AG08395 (cell line): Measurements from ENCODE around the gene SOX5.
"Not testable (repeated sequence)": the region's sequence is repeated elsewhere in the genome, so short reads cannot be mapped to it uniquely, and the experiment has no call there.

Experiments
- DNase-seq: peaks from one replicate; pipeline ENCODE4 v3.0.0; 2012; ENCODE audit warnings: mixed read lengths, low spot score

The SOX5 gene

DNA sequence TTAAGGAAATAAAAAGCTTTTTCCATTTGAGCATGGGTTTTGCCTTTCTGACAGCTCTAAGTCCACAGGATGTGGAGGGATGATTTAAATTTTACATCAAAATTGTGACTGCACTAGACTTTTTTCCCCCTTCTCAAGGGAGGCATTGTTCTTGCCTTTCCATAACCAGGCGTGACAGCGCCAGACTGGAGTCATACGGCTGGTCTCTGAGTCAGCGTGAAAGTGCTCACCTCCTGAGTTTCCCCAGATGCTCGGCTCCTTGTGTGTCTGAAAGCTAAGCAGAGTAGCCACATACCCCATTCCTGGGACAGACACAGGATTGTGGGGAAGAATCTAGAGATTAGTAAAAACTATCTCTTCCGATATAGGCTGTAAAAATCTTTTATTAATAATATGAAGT lies 43.1 kb downstream of the SOX5 start:
- no peak for DNase-seq

- no peak for DNase-seq
Observed at GRCh38 chr12:23899434-23899833, 50.0 kb downstream of the SOX5 start.

- DNase-seq: no peak
Observed at GRCh38 chr12:23898121-23898520, 51.3 kb downstream of the SOX5 start.

DNA sequence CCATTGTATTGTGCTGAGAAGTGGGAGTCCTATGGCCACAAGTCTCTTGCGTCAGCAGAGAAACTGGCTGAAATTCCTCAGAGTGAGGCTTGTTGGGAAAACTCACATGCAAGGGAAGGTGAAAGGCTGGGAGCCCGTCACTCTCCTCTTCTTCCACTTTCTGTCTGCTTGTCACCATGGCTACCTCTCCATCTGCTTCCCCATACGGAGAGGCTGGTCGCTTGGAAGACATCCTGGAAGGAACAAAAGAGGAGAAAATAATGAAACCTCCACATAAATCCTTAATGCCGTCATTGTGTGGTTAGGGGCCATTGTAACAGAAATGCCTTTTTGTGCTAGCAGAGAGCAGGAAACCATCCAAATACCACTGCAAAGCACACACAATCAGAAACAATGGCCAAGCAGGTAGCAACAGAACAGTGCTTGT lies 53.7 kb downstream of the SOX5 start:
- no peak for DNase-seq

- no peak for DNase-seq
Observed at GRCh38 chr12:23893611-23894010, 55.9 kb downstream of the SOX5 start.

- no peak for DNase-seq
Observed at GRCh38 chr12:23891115-23891514, 58.4 kb downstream of the SOX5 start.

DNA sequence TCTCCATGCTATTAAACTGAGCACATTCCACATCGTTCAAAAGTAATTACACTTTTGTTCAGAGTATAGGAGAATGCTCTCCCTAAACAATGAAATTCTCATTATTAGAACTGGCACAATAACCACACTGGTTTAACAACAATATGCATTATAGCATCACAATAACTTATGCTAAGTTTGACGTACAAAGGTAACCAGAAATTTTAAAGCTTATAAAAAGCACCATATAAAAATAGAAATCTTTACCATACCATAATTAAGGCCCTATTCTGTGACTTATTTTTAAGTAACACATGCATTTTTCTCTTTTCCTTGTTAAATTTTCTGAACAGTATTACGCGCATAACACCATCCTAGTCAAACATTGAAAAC lies 60.4 kb downstream of the SOX5 start:
- no peak for DNase-seq

GRCh38 chr12:23888396-23889068 lies 60.9 kb downstream of the SOX5 start:
- no peak for DNase-seq

GRCh38 chr12:23887055-23887835 lies 62.2 kb downstream of the SOX5 start:
- no peak for DNase-seq

DNA sequence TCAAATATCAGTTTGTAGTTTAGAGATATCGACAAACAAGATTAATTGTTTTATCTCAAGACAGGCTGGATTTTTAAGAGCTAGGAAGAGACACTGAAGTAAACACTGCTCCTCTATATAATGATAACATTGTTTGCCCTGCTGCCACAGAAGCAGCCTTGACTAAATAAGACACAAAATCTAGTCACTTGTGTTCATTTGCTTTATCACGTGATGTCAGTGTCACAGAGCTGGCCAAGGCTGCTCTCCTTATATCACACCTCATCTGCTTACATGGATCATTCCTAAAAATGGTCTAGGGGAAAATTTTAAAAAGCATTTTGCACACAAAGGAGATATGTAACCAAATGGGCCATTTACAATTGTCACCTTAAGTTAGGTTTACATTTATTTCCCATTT lies 64.1 kb downstream of the SOX5 start:
- no peak for DNase-seq

DNA sequence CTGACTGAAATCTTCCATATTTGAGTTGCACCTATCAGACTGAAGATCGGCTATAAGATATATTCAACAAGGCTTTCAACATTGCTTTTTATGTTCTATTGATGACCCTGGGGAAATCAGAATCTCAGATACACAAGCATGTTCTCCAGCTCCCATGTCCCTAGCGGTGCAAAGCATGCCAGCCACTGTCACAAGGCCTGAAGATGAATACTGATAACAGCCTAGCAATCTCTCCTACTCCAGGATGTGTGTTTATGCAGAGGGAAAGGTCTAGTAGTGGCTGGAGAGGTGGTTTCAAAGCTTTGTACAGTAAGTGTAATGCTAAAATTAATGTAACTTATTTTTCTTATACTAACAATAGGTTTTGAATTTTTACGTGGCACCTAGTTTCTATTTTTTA lies 64.6 kb downstream of the SOX5 start:
- no peak for DNase-seq

- DNase-seq: no peak
Observed at GRCh38 chr12:23880988-23881387, 68.5 kb downstream of the SOX5 start.

DNA sequence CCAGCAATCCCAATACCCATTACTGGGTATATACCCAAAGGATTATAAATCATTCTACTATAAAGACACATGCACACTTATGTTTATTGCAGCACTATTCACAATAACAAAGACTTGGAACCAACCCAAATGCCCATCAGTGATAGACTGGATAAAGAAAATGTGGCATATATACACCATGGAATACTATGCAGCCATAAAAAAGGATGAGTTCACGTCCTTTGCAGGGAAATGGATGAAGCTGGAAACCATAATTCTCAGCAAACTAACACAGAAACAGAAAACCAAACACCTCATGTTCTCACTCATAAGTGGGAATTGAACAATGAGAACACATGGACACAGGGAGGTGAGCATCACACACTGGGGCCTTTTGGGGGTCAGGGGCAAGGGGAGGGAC lies 72.9 kb downstream of the SOX5 start:
- DNase-seq: not testable (repeated sequence)

DNA sequence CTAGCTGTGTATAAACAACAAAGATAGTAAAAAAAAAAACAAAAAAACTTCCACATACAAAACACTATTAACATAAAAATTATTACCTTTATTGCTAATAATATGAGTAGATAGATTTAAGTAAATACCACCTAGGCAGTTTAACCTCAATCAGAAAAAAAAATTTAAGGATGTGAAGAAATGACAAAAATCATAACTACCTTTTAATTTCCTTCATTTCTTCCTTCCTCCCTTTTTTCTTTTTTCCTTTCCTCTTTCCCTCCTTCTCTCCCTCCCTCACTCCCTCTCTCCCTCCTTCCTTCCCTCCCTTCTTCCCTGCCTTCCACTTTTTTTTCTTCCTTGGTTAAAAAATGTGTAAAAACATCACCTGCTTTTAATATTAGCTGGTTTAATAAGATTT lies 81.7 kb downstream of the SOX5 start:
- DNase-seq: no peak

GRCh38 chr12:23862701-23863100 lies 86.8 kb downstream of the SOX5 start:
- DNase-seq: no peak

GRCh38 chr12:23860019-23860418 lies 89.5 kb downstream of the SOX5 start:
- DNase-seq: no peak

DNA sequence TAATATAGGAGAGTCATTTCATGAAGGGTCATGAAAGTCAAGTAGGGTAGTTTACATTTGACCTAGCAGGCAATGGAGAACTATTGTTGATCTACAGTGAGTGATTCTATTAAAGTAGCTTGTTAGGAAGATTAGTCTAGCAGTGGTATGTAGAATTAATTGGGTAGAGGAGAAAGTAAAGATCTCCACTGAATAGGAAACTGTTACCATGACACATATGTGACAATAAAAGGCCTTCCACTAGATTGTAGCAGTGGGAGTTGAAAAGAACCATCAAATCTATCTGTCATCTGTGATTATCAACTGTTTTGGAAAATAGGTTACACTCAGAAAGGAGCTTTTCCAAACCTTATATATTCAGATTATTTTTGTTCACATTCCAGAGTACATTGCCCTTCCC lies 92.3 kb downstream of the SOX5 start:
- no peak for DNase-seq

GRCh38 chr12:23855813-23856212 lies 93.7 kb downstream of the SOX5 start:
- DNase-seq: no peak

DNA sequence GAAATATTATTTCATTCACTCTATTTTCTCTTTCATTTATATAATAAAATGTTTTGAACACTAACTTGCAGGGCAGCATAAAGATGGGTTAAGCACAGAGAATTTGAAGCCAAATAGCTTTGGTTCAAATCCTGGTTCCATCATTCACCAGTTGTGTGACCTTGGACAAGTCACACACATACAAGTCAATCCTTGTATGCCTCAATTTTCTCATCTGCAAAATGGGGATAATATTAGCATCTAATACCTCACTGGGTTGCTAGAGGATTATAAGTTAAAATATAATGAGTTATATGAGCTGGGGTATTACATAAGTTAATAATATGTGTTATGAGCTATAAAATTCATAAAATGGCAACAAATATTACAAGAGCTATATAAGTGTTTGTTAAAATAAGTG lies 94.9 kb downstream of the SOX5 start:
- DNase-seq: no peak

DNA sequence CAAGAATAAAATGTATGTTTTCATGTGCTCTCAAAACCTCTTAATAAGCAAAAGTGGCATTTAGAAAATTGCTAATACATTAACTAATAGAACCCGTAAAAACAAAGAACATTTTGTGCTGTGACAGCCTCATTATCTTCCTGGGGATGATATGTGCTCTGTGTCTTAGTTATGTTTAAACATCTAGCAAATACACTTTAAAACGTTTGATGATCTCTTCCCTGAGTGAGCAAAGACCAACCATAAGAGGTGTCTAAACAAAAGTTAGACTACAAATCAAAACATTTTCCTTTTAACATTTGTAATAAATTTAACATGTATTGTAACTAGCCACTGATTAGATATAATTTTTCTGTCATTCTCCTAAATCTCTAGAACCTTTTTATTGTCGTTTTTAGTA lies 95.8 kb downstream of the SOX5 start:
- DNase-seq: no peak

- DNase-seq: no peak
Observed at GRCh38 chr12:23851602-23852001, 97.9 kb downstream of the SOX5 start.

DNA sequence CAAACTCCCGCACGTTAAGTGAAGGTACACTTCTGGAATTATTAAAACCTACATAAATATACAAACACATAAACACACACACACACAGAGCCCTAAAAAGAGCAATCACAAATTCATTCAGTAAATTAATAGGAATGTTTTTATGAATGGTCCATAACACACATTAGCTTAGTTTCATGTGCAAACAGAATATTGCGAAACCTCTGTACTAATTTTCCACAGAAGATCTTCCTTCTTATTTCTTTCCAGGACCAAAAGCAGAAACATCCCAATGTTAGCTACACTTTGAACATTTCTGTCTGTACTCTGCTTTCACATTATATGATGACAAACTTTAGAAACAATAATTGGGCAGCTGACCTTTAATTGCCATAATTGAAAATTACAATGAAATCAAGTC lies 101.6 kb downstream of the SOX5 start:
- no peak for DNase-seq

- no peak for DNase-seq
Observed at GRCh38 chr12:23843958-23844357, 105.5 kb downstream of the SOX5 start.

- no peak for DNase-seq
Observed at GRCh38 chr12:23834076-23834475, 115.4 kb downstream of the SOX5 start.
